GM12891 (cell line): Measurements from ENCODE around the gene MAP3K3.
"Not testable (repeated sequence)": the region's sequence is repeated elsewhere in the genome, so short reads cannot be mapped to it uniquely, and the experiment has no call there.

ENCODE experiments used
- DNase-seq: peaks from one replicate; pipeline ENCODE4 v3.0.0; 2011; ENCODE audit warnings: low spot score; ENCODE audit not compliant: insufficient read length
- FAIRE-seq: peaks from 2 replicates; lab custom pipeline; 2011; peaks lifted over from hg19 to GRCh38; lab: Jason Lieb, UNC
- PAX5 ChIP-seq: IDR thresholded peaks from 2 replicates; pipeline ENCODE4 v1.6.1; 2011; ENCODE audit warnings: low read length, moderate library complexity, mild to moderate bottlenecking; ENCODE audit not compliant: insufficient read depth, severe bottlenecking
- POLR2A ChIP-seq: IDR thresholded peaks from 2 replicates; pipeline ENCODE4 v1.6.1; 2011; ENCODE audit warnings: low read depth, low read length, control low read depth
- POLR2AphosphoS5 ChIP-seq: IDR thresholded peaks from 2 replicates; pipeline ENCODE4 v1.6.1; 2011; ENCODE audit warnings: low read depth, low read length, control low read depth
- POU2F2 ChIP-seq: IDR thresholded peaks from 2 replicates; pipeline ENCODE4 v1.6.1; 2011; ENCODE audit warnings: low read depth, mild to moderate bottlenecking, control low read depth, low read length, moderate library complexity
- SPI1 ChIP-seq: IDR thresholded peaks from 2 replicates; pipeline ENCODE4 v1.6.1; 2011; ENCODE audit warnings: low read depth, low read length, control low read depth
- TAF1 ChIP-seq: IDR thresholded peaks from 2 replicates; pipeline ENCODE4 v1.6.1; 2011; ENCODE audit warnings: low read depth, low read length, control low read depth

MAP3K3 gene

GRCh38 chr17:63716426-63716825, 94.2 kb downstream of the MAP3K3 start:
- no peak for DNase-seq
- FAIRE-seq, result no peak
- TF ChIP-seq POLR2A (no peak), TAF1 (no peak), PAX5 (no peak), POLR2AphosphoS5 (no peak), SPI1 (no peak), POU2F2 (no peak)

- no peak for TF ChIP-seq POU2F2
- TF ChIP-seq PAX5, result no peak
- TF ChIP-seq POLR2A, result no peak
- TF ChIP-seq TAF1, result no peak
- no peak for FAIRE-seq
- DNase-seq, result no peak
These were observed 96.8 kb downstream of the MAP3K3 start for GRCh38 chr17:63718988-63719387.

DNA sequence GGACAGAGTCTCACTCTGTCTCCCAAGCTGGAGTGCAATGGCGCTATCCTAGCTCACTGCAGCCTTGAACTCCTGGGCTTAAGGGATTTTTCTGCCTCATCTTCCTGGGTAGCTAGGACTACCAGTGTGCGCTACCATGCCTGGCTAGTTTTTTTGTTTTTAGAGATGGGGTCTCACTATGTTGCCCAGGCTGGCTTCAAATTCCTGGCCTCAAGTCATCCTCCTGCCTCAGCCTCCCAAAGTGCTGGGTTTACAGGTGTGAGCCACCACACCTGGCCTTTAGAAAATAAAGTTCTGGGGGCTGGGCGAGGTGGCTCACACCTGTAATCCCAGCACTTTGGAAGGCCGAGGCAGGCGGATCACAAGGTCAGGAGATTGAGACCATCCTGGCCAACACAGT, 98.0 kb downstream of the MAP3K3 start:
- DNase-seq, FAIRE-seq: not testable (repeated sequence)

GRCh38 chr17:63722403-63722802, 100.2 kb downstream of the MAP3K3 start:
- no peak for TF ChIP-seq PAX5
- no peak for TF ChIP-seq POLR2A
- no peak for TF ChIP-seq POLR2AphosphoS5
- TF ChIP-seq SPI1, result no peak
- no peak for TF ChIP-seq POU2F2
- TF ChIP-seq TAF1, result no peak
- no peak for DNase-seq
- FAIRE-seq, result no peak

GRCh38 chr17:63735691-63736090, 113.5 kb downstream of the MAP3K3 start:
- FAIRE-seq (no peak), DNase-seq (no peak)
- TF ChIP-seq POLR2A, result no peak
- TF ChIP-seq SPI1, result no peak
- TF ChIP-seq POU2F2, result no peak
- TF ChIP-seq PAX5, result no peak
- TF ChIP-seq TAF1, result no peak
- TF ChIP-seq POLR2AphosphoS5, result no peak

- FAIRE-seq, result no peak
- TF ChIP-seq POU2F2 (no peak), PAX5 (no peak), TAF1 (no peak), POLR2AphosphoS5 (no peak), SPI1 (no peak), POLR2A (no peak)
- no peak for DNase-seq
These were observed 118.4 kb downstream of the MAP3K3 start for GRCh38 chr17:63740464-63741142.

DNA sequence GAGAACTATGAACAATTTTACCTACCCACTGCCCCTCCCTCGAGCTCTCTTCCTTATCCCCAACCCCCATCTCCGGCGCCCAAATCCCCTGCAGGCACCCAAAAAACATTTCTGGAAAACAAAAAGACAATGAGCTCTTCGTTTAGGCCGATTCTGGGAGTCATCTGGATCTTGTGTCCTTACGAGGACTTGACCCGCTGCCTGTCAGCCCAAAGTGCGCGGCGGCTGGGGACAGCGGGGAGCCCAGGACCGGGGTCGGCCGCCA, 118.9 kb downstream of the MAP3K3 start:
- FAIRE-seq (no peak), DNase-seq (no peak)
- TF ChIP-seq POLR2A (no peak), POLR2AphosphoS5 (no peak), SPI1 (no peak), TAF1 (no peak), PAX5 (no peak), POU2F2 (no peak)

GRCh38 chr17:63741408-63742173, 119.4 kb downstream of the MAP3K3 start, which contains the start of gene STRADA:
Gene STRADA, minus strand, starts transcription at chr17:63741799. Its CDS starts 13,430 bp downstream, at chr17:63728369.
- FAIRE-seq (peak; percentile 96), DNase-seq (peak; percentile 84)
- TF ChIP-seq TAF1 (peak; percentile 66), POU2F2 (peak; percentile 28; the same call in 1 of the 2 replicates), SPI1 (peak; percentile 94), PAX5 (no peak), POLR2AphosphoS5 (peak; percentile 88), POLR2A (peak; percentile 97)
